ENCODE measurements around the gene KLHDC10.

Gene KLHDC10

DNA sequence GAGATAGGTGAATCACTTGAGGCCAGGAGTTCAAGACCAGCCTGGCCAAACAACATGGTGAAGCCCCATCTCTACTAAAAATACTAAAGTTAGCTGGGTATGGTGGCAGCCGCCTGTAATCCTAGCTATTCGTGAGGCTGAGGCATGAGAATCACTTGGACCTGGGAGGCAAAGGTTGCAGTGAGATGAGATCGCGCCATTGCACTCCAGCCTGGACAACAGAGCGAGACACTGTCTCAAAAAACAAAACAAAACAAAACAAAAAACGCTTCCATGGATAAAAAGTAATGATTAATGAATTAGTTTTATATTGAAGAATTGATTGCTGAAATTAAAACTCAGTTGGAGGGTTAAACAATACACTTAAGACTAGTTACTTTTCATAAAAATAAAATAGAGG, 32.3 kb downstream of the KLHDC10 start:
- no peaks in the 10 kb centered on the region for H3K27me3 ChIP-seq (ENCODE audit: control insufficient read depth, low read length)
- no peaks in the 10 kb centered on the region for H3K9me3 ChIP-seq (ENCODE audit: control insufficient read depth, insufficient read depth, low read length)
- no peaks in the 10 kb centered on the region for H3K4me1 ChIP-seq (ENCODE audit: control insufficient read depth, low read length)
- H3K4me2 ChIP-seq (ENCODE audit: low read length): no peak overlapping the region
- H3K27ac ChIP-seq (ENCODE audit: low read depth, low read length): no peak overlapping the region
- no peak overlapping the region for H3K4me3 ChIP-seq (ENCODE audit: low read length)
- TF ChIP-seq CTCF (IDR thresholded peaks at IDR 0.05; ENCODE audit: low read depth, low read length, poor library complexity, severe bottlenecking) (no peak), EZH2phosphoT487 (IDR thresholded peaks at IDR 0.05; ENCODE audit: borderline replicate concordance, low read length) (no peak)
- H3F3A ChIP-seq (ENCODE audit: control insufficient read depth, insufficient read depth): no peaks in the 10 kb centered on the region
- no peaks in the 10 kb centered on the region for H3K9me2 ChIP-seq (replicated peaks; ENCODE audit: control insufficient read depth, low read length)
- H4K20me1 ChIP-seq (ENCODE audit: control insufficient read depth, insufficient read depth, low read depth, low read length): no peaks in the 10 kb centered on the region
- H3K79me2 ChIP-seq (ENCODE audit: control insufficient read depth, low read length): no peaks in the 10 kb centered on the region
- 0 out of 2 replicates have a peak, but pooled peaks cover 2% of the 10 kb centered on the region for H3K36me3 ChIP-seq (ENCODE audit: control insufficient read depth, low read length)

- TF ChIP-seq EZH2phosphoT487 (IDR thresholded peaks at IDR 0.05; ENCODE audit: borderline replicate concordance, low read length) (no peak), CTCF (IDR thresholded peaks at IDR 0.05; ENCODE audit: low read depth, low read length, poor library complexity, severe bottlenecking) (no peak)
- no peaks in the 10 kb centered on the region for H3K9me2 ChIP-seq (replicated peaks; ENCODE audit: control insufficient read depth, low read length)
- H3K36me3 ChIP-seq (ENCODE audit: control insufficient read depth, low read length): no peaks in the 10 kb centered on the region
- H3K27me3 ChIP-seq (ENCODE audit: control insufficient read depth, low read length): no peaks in the 10 kb centered on the region
- H3K4me3 ChIP-seq (ENCODE audit: low read length): no peak overlapping the region
- peaks cover 7% of the 10 kb centered on the region for H3K4me1 ChIP-seq (ENCODE audit: control insufficient read depth, low read length)
- no peaks in the 10 kb centered on the region for H3K79me2 ChIP-seq (ENCODE audit: control insufficient read depth, low read length)
- H4K20me1 ChIP-seq (ENCODE audit: control insufficient read depth, insufficient read depth, low read depth, low read length): no peaks in the 10 kb centered on the region
- no peak overlapping the region for H3K4me2 ChIP-seq (ENCODE audit: low read length)
- H3K27ac ChIP-seq (ENCODE audit: low read depth, low read length): no peak overlapping the region
- no peaks in the 10 kb centered on the region for H3K9me3 ChIP-seq (ENCODE audit: control insufficient read depth, insufficient read depth, low read length)
- H3F3A ChIP-seq (ENCODE audit: control insufficient read depth, insufficient read depth): no peaks in the 10 kb centered on the region
Observed at GRCh38 chr7:130107949-130108674, 37.8 kb downstream of the KLHDC10 start.

GRCh38 chr7:130108809-130109208, 38.5 kb downstream of the KLHDC10 start:
- H3K79me2 ChIP-seq (ENCODE audit: control insufficient read depth, low read length): no peaks in the 10 kb centered on the region
- no peak for TF ChIP-seq EZH2phosphoT487 (IDR thresholded peaks at IDR 0.05; ENCODE audit: borderline replicate concordance, low read length)
- no peaks in the 10 kb centered on the region for H3K27me3 ChIP-seq (ENCODE audit: control insufficient read depth, low read length)
- H3K9me3 ChIP-seq (ENCODE audit: control insufficient read depth, insufficient read depth, low read length): no peaks in the 10 kb centered on the region
- no peak overlapping the region for H3K27ac ChIP-seq (ENCODE audit: low read depth, low read length)
- no peaks in the 10 kb centered on the region for H3K9me2 ChIP-seq (replicated peaks; ENCODE audit: control insufficient read depth, low read length)
- H4K20me1 ChIP-seq (ENCODE audit: control insufficient read depth, insufficient read depth, low read depth, low read length): no peaks in the 10 kb centered on the region; the same call in 1 of the 2 replicates
- no peaks in the 10 kb centered on the region for H3K36me3 ChIP-seq (ENCODE audit: control insufficient read depth, low read length)
- no peaks in the 10 kb centered on the region; the same call in 1 of the 2 replicates for H3F3A ChIP-seq (ENCODE audit: control insufficient read depth, insufficient read depth)
- peaks cover 14% of the 10 kb centered on the region for H3K4me1 ChIP-seq (ENCODE audit: control insufficient read depth, low read length)
- no peak overlapping the region for H3K4me3 ChIP-seq (ENCODE audit: low read length)
- no peak overlapping the region for H3K4me2 ChIP-seq (ENCODE audit: low read length)

DNA sequence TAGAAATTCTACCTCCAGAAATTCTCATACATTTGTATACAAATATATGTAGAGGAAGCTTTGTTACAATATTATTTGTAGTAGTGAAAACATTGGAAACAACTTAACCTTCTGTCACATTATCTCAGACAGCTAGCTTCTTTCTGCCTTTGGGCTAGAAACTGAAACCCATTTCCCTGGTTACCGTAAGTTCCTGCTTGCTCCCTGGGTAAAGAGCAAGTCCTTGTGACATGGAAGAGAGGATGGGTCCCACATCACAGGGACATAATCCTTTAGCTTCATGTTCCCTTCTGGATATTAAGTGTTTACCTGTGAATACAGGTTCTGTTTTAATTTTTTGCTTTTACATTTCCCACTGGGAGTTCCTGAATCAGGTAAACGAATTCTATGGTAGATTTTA, 41.8 kb downstream of the KLHDC10 start:
- peaks cover 8% of the 10 kb centered on the region for H3F3A ChIP-seq (ENCODE audit: control insufficient read depth, insufficient read depth)
- H3K4me3 ChIP-seq (ENCODE audit: low read length): no peak overlapping the region
- no peak overlapping the region for H3K27ac ChIP-seq (ENCODE audit: low read depth, low read length)
- H3K9me2 ChIP-seq (replicated peaks; ENCODE audit: control insufficient read depth, low read length): no peaks in the 10 kb centered on the region
- no peaks in the 10 kb centered on the region for H3K9me3 ChIP-seq (ENCODE audit: control insufficient read depth, insufficient read depth, low read length)
- H3K79me2 ChIP-seq (ENCODE audit: control insufficient read depth, low read length): no peaks in the 10 kb centered on the region
- no peak for TF ChIP-seq EZH2phosphoT487 (IDR thresholded peaks at IDR 0.05; ENCODE audit: borderline replicate concordance, low read length)
- H3K4me1 ChIP-seq (ENCODE audit: control insufficient read depth, low read length): peaks cover 24% of the 10 kb centered on the region
- no peaks in the 10 kb centered on the region; the same call in 1 of the 2 replicates for H4K20me1 ChIP-seq (ENCODE audit: control insufficient read depth, insufficient read depth, low read depth, low read length)
- no peak overlapping the region for H3K4me2 ChIP-seq (ENCODE audit: low read length)
- no peaks in the 10 kb centered on the region for H3K27me3 ChIP-seq (ENCODE audit: control insufficient read depth, low read length)
- no peaks in the 10 kb centered on the region for H3K36me3 ChIP-seq (ENCODE audit: control insufficient read depth, low read length)
